ENCODE results near the gene ABCA7.

The ABCA7 gene

GRCh38 chr19:995051-995827 is 44.7 kb upstream of the ABCA7 start:
- no peaks in the 10 kb centered on the region for H3K9me3 ChIP-seq (ENCODE audit: control insufficient read depth in 1 of 2, low read length in 2 of 2)
- H3K4me3 ChIP-seq (ENCODE audit: low read depth in 1 of 2, low read length in 2 of 2): no peak overlapping the region
- H3K27ac ChIP-seq (ENCODE audit: low read length): no peak overlapping the region
- H3K4me1 ChIP-seq (ENCODE audit: control insufficient read depth in 1 of 2, insufficient read depth in 2 of 2, low read length in 2 of 2): peaks cover 0 to 10% of the 10 kb centered on the region in 2 donors
- peaks cover 37% of the 10 kb centered on the region for H3K27me3 ChIP-seq (ENCODE audit: low read depth, low read length)
- H3K36me3 ChIP-seq (ENCODE audit: control insufficient read depth in 1 of 2, insufficient read depth in 2 of 2, low read length in 2 of 2): peaks cover 0 to 32% of the 10 kb centered on the region in 2 donors

GRCh38 chr19:996051-996838 is 43.7 kb upstream of the ABCA7 start:
- Histone ChIP-seq H3K36me3 (ENCODE audit: control insufficient read depth in 1 of 2, insufficient read depth in 2 of 2, low read length in 2 of 2) (peaks cover 0 to 23% of the 10 kb centered on the region in 2 donors), H3K4me1 (ENCODE audit: control insufficient read depth in 1 of 2, insufficient read depth in 2 of 2, low read length in 2 of 2) (peaks cover 0 to 16% of the 10 kb centered on the region in 2 donors), H3K9me3 (ENCODE audit: control insufficient read depth in 1 of 2, low read length in 2 of 2) (no peaks in the 10 kb centered on the region), H3K27me3 (ENCODE audit: low read depth, low read length) (peaks cover 42% of the 10 kb centered on the region), H3K27ac (ENCODE audit: low read length) (no peak overlapping the region), H3K4me3 (ENCODE audit: low read depth in 1 of 2, low read length in 2 of 2) (no peak overlapping the region)

- Histone ChIP-seq H3K9me3 (ENCODE audit: control insufficient read depth in 1 of 2, low read length in 2 of 2) (no peaks in the 10 kb centered on the region), H3K27ac (ENCODE audit: low read length) (no peak overlapping the region), H3K4me1 (ENCODE audit: control insufficient read depth in 1 of 2, insufficient read depth in 2 of 2, low read length in 2 of 2) (peaks cover 0 to 23% of the 10 kb centered on the region in 2 donors), H3K36me3 (ENCODE audit: control insufficient read depth in 1 of 2, insufficient read depth in 2 of 2, low read length in 2 of 2) (peaks cover 0 to 18% of the 10 kb centered on the region in 2 donors), H3K4me3 (ENCODE audit: low read depth in 1 of 2, low read length in 2 of 2) (no peak overlapping the region), H3K27me3 (ENCODE audit: low read depth, low read length) (peaks cover 56% of the 10 kb centered on the region)
These were observed 41.8 kb upstream of the ABCA7 start for GRCh38 chr19:998064-998463.

GRCh38 chr19:999379-999719 is 40.6 kb upstream of the ABCA7 start:
- Histone ChIP-seq H3K4me1 (ENCODE audit: control insufficient read depth in 1 of 2, insufficient read depth in 2 of 2, low read length in 2 of 2) (peaks cover 0 to 23% of the 10 kb centered on the region in 2 donors), H3K27ac (ENCODE audit: low read length) (no peak overlapping the region), H3K27me3 (ENCODE audit: low read depth, low read length) (peaks cover 59% of the 10 kb centered on the region), H3K9me3 (ENCODE audit: control insufficient read depth in 1 of 2, low read length in 2 of 2) (no peaks in the 10 kb centered on the region), H3K36me3 (ENCODE audit: control insufficient read depth in 1 of 2, insufficient read depth in 2 of 2, low read length in 2 of 2) (peaks cover 0 to 6% of the 10 kb centered on the region in 2 donors), H3K4me3 (ENCODE audit: low read depth in 1 of 2, low read length in 2 of 2) (no peak overlapping the region)

- Histone ChIP-seq H3K9me3 (ENCODE audit: control insufficient read depth in 1 of 2, low read length in 2 of 2) (no peaks in the 10 kb centered on the region), H3K36me3 (ENCODE audit: control insufficient read depth in 1 of 2, insufficient read depth in 2 of 2, low read length in 2 of 2) (no peaks in the 10 kb centered on the region), H3K27me3 (ENCODE audit: low read depth, low read length) (peaks cover 59% of the 10 kb centered on the region), H3K4me1 (ENCODE audit: control insufficient read depth in 1 of 2, insufficient read depth in 2 of 2, low read length in 2 of 2) (peaks cover 0 to 23% of the 10 kb centered on the region in 2 donors), H3K4me3 (ENCODE audit: low read depth in 1 of 2, low read length in 2 of 2) (no peak within 1 kb of the TSS), H3K27ac (ENCODE audit: low read length) (no peak within 1 kb of the TSS)
These were observed 39.8 kb upstream of the ABCA7 start, which contains the start of gene GRIN3B for GRCh38 chr19:1000095-1000494. GRIN3B (plus strand) TSS chr19:1000419; CDS start chr19:1000438, 19 bp downstream.

GRCh38 chr19:1000591-1001537 is 39.0 kb upstream of the ABCA7 start:
- Histone ChIP-seq H3K27ac (ENCODE audit: low read length) (no peak overlapping the region), H3K4me1 (ENCODE audit: control insufficient read depth in 1 of 2, insufficient read depth in 2 of 2, low read length in 2 of 2) (peaks cover 0 to 20% of the 10 kb centered on the region in 2 donors), H3K9me3 (ENCODE audit: control insufficient read depth in 1 of 2, low read length in 2 of 2) (no peaks in the 10 kb centered on the region), H3K27me3 (ENCODE audit: low read depth, low read length) (peaks cover 53% of the 10 kb centered on the region), H3K4me3 (ENCODE audit: low read depth in 1 of 2, low read length in 2 of 2) (no peak overlapping the region), H3K36me3 (ENCODE audit: control insufficient read depth in 1 of 2, insufficient read depth in 2 of 2, low read length in 2 of 2) (no peaks in the 10 kb centered on the region)

GRCh38 chr19:1001538-1002166 is 38.3 kb upstream of the ABCA7 start:
- no peak overlapping the region for H3K4me3 ChIP-seq (ENCODE audit: low read depth in 1 of 2, low read length in 2 of 2)
- H3K4me1 ChIP-seq (ENCODE audit: control insufficient read depth in 1 of 2, insufficient read depth in 2 of 2, low read length in 2 of 2): peaks cover 0 to 13% of the 10 kb centered on the region in 2 donors
- peaks cover 45% of the 10 kb centered on the region for H3K27me3 ChIP-seq (ENCODE audit: low read depth, low read length)
- H3K36me3 ChIP-seq (ENCODE audit: control insufficient read depth in 1 of 2, insufficient read depth in 2 of 2, low read length in 2 of 2): no peaks in the 10 kb centered on the region
- H3K27ac ChIP-seq (ENCODE audit: low read length): no peak overlapping the region
- H3K9me3 ChIP-seq (ENCODE audit: control insufficient read depth in 1 of 2, low read length in 2 of 2): no peaks in the 10 kb centered on the region

GRCh38 chr19:1002600-1002999 is 37.3 kb upstream of the ABCA7 start:
- no peak overlapping the region for H3K27ac ChIP-seq (ENCODE audit: low read length)
- no peaks in the 10 kb centered on the region for H3K9me3 ChIP-seq (ENCODE audit: control insufficient read depth in 1 of 2, low read length in 2 of 2)
- H3K36me3 ChIP-seq (ENCODE audit: control insufficient read depth in 1 of 2, insufficient read depth in 2 of 2, low read length in 2 of 2): no peaks in the 10 kb centered on the region
- H3K27me3 ChIP-seq (ENCODE audit: low read depth, low read length): peaks cover 38% of the 10 kb centered on the region
- H3K4me1 ChIP-seq (ENCODE audit: control insufficient read depth in 1 of 2, insufficient read depth in 2 of 2, low read length in 2 of 2): peaks cover 0 to 13% of the 10 kb centered on the region in 2 donors
- no peak overlapping the region for H3K4me3 ChIP-seq (ENCODE audit: low read depth in 1 of 2, low read length in 2 of 2)

- Histone ChIP-seq H3K4me1 (ENCODE audit: control insufficient read depth in 1 of 2, insufficient read depth in 2 of 2, low read length in 2 of 2) (peaks cover 0 to 13% of the 10 kb centered on the region in 2 donors), H3K9me3 (ENCODE audit: control insufficient read depth in 1 of 2, low read length in 2 of 2) (no peaks in the 10 kb centered on the region), H3K27me3 (ENCODE audit: low read depth, low read length) (peaks cover 31% of the 10 kb centered on the region)
These were observed 36.6 kb upstream of the ABCA7 start for GRCh38 chr19:1003283-1003682.

GRCh38 chr19:1004204-1004802 is 35.6 kb upstream of the ABCA7 start:
- H3K36me3 ChIP-seq (ENCODE audit: control insufficient read depth in 1 of 2, insufficient read depth in 2 of 2, low read length in 2 of 2): peaks cover 0 to 3% of the 10 kb centered on the region in 2 donors
- H3K4me3 ChIP-seq (ENCODE audit: low read depth in 1 of 2, low read length in 2 of 2): no peak overlapping the region

More at GRCh38 chr19:1003283-1003682, 36.6 kb upstream of the ABCA7 start:
- Histone ChIP-seq H3K27ac (ENCODE audit: low read length) (no peak overlapping the region), H3K36me3 (ENCODE audit: control insufficient read depth in 1 of 2, insufficient read depth in 2 of 2, low read length in 2 of 2) (no peaks in the 10 kb centered on the region), H3K4me3 (ENCODE audit: low read depth in 1 of 2, low read length in 2 of 2) (no peak overlapping the region)

More at GRCh38 chr19:1004204-1004802, 35.6 kb upstream of the ABCA7 start:
- no peaks in the 10 kb centered on the region for H3K9me3 ChIP-seq (ENCODE audit: control insufficient read depth in 1 of 2, low read length in 2 of 2)
- H3K4me1 ChIP-seq (ENCODE audit: control insufficient read depth in 1 of 2, insufficient read depth in 2 of 2, low read length in 2 of 2): peaks cover 0 to 13% of the 10 kb centered on the region in 2 donors
- H3K27me3 ChIP-seq (ENCODE audit: low read depth, low read length): peaks cover 25% of the 10 kb centered on the region
- no peak overlapping the region for H3K27ac ChIP-seq (ENCODE audit: low read length)
